ENCODE measurements around the gene LRP10. TPM values are rescaled to one million over a fixed set of nuclear protein-coding genes. Genes with fewer than 3 reads are reported as not detected.

The LRP10 gene
- total RNA-seq, 3 donors from 2014 or later (not counting 1 experiment from before 2014, with no cell fraction given): 97.8 to 118 (median 102) TPM

DNA sequence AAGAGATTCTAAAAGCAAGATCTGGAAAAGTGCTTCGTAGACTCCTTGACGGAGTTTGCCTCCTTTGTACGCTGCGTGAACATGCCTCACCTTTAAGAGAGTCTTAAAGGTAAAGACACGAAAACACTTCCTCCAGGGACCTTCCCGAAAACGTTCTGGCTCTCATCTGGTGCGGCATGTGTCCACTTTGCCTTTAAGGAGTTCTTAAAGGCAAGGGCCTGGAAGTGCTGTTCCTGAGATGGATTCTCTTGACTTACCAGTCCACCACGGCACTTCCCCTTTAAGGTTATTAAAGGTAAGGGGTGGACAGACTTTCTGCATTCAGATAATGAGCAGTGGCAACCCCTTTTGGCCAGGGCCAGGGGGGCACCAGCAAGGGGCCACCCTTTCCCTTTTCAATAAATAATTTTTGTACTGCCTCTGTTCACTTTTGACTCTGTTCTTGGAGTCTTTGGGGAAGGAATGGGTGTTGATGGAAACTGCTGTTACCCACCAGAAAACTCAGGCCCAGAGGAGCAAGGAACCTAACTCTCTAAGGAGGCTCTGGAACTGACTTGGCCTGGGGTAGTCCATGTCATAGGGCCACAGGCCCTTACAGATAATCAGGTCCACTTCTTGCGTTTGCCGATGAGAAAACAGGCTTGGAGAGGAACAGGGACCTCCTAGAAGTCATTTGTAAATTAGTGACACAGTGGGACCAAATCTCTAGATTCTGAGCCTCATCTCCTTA lies 15.9 kb downstream of the LRP10 start:
- Histone ChIP-seq H3K36me3 (ENCODE audit: control insufficient read depth, insufficient read depth, low read length) (no peaks in the 10 kb centered on the region), H3K9me3 (ENCODE audit: control insufficient read depth, insufficient read depth, low read length) (no peaks in the 10 kb centered on the region), H3K27me3 (ENCODE audit: control insufficient read depth, insufficient read depth, low read length) (no peaks in the 10 kb centered on the region), H3K27ac (ENCODE audit: low read length) (peak overlapping the region; percentile 72), H3K4me1 (ENCODE audit: control insufficient read depth, insufficient read depth, low read length) (peaks cover 34% of the 10 kb centered on the region), H3K4me3 (ENCODE audit: low read length) (peak overlapping the region; percentile 44)
- Mint-ChIP-seq H3K36me3 (no peaks in the 10 kb centered on the region), H3K27me3 (ENCODE audit: low read depth in 2 of 2) (peaks cover 0 to 3% of the 10 kb centered on the region in 2 donors), H3K9me3 (no peaks in the 10 kb centered on the region), H3K27ac (peak overlapping the region; percentile 74 to 85), H3K4me3 (peak overlapping the region; percentile 91), H3K4me1 (peaks cover 36 to 59% of the 10 kb centered on the region in 2 donors)
- intact Hi-C loops (cut with micrococcal nuclease): loop anchor here (2.0 kb wide), 2 partner anchors 17 to 31 kb away; partner anchors contain the start of genes LRP10 and RBM23
- TF ChIP-seq, protein P1, sequence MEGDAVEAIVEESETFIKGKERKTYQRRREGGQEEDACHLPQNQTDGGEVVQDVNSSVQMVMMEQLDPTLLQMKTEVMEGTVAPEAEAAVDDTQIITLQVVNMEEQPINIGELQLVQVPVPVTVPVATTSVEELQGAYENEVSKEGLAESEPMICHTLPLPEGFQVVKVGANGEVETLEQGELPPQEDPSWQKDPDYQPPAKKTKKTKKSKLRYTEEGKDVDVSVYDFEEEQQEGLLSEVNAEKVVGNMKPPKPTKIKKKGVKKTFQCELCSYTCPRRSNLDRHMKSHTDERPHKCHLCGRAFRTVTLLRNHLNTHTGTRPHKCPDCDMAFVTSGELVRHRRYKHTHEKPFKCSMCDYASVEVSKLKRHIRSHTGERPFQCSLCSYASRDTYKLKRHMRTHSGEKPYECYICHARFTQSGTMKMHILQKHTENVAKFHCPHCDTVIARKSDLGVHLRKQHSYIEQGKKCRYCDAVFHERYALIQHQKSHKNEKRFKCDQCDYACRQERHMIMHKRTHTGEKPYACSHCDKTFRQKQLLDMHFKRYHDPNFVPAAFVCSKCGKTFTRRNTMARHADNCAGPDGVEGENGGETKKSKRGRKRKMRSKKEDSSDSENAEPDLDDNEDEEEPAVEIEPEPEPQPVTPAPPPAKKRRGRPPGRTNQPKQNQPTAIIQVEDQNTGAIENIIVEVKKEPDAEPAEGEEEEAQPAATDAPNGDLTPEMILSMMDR (IDR thresholded peaks at IDR 0.05): no peak
- ATAC-seq (no peak), DNase-seq (peak in 1 of 2 donors; percentile 73)
- 34% methylated on average over 11 of the region's 11 CpGs for WGBS (ENCODE audit: insufficient coverage)

DNA sequence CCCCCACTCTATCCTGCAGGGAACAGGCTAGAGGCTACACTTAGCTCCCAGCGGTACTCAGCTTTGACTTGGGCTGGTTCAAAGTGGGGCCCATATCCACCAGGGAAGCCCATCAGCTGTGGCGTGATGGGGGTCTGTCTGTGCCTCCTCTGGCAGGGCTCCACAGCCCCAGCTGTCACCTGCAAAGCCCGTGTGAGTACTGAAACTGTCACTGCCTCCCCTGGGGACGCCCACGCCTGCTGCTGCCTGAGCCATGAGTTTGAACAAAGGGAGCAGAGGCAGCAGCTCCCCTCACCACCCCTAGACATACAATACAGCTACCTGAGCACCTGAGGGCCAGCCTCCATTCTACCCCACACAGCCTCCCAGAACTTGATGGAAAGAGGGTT lies 16.4 kb downstream of the LRP10 start:
- TF ChIP-seq, protein P1 (IDR thresholded peaks at IDR 0.05): no peak
- Mint-ChIP-seq H3K27me3 (ENCODE audit: low read depth in 2 of 2) (peaks cover 0 to 3% of the 10 kb centered on the region in 2 donors), H3K27ac (peak overlapping the region; percentile 74 to 85), H3K4me3 (peak overlapping the region; percentile 91), H3K9me3 (no peaks in the 10 kb centered on the region), H3K4me1 (peaks cover 36 to 58% of the 10 kb centered on the region in 2 donors), H3K36me3 (no peaks in the 10 kb centered on the region)
- 54% methylated on average over 5 of the region's 5 CpGs for WGBS (ENCODE audit: insufficient coverage)
- Histone ChIP-seq H3K27me3 (ENCODE audit: control insufficient read depth, insufficient read depth, low read length) (no peaks in the 10 kb centered on the region), H3K9me3 (ENCODE audit: control insufficient read depth, insufficient read depth, low read length) (no peaks in the 10 kb centered on the region), H3K36me3 (ENCODE audit: control insufficient read depth, insufficient read depth, low read length) (no peaks in the 10 kb centered on the region), H3K4me1 (ENCODE audit: control insufficient read depth, insufficient read depth, low read length) (peaks cover 34% of the 10 kb centered on the region), H3K4me3 (ENCODE audit: low read length) (no peak overlapping the region), H3K27ac (ENCODE audit: low read length) (peak overlapping the region; percentile 72)
- ATAC-seq: no peak
- intact Hi-C loops (cut with micrococcal nuclease): loop anchor here (2.0 kb wide), 2 partner anchors 17 to 31 kb away; partner anchors contain the start of genes LRP10 and RBM23
- DNase-seq: peak in 1 of 2 donors; percentile 53

DNA sequence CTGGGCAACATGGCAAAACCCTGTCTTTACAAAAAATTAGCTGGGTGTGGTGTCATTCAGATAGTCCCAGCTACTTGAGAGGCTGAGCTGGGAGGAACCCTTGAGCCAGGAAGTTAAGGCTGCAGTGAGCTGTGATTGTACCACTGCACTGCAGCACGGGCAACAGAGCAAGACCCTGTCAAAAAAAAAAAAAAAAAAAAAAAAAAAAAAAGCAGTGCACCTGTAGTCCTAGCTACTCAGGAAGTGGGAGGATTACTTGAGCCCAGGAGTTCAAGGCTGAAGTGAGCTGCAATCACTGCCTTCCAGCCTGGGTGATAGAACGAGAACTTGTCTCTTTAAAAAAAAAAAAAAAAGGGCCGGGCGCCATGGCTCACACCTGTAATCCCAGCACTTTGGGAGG lies 17.1 kb downstream of the LRP10 start:
- DNase-seq (peak in 1 of 2 donors; percentile 56), ATAC-seq (no peak)
- intact Hi-C loops (cut with micrococcal nuclease): no loop called here
- no peaks in the 10 kb centered on the region for H3K27me3 Mint-ChIP-seq (ENCODE audit: low read depth in 2 of 2)
- H3K4me1 Mint-ChIP-seq: peaks cover 36 to 51% of the 10 kb centered on the region in 2 donors
- Histone ChIP-seq H3K4me3 (ENCODE audit: low read length) (no peak overlapping the region), H3K36me3 (ENCODE audit: control insufficient read depth, insufficient read depth, low read length) (no peaks in the 10 kb centered on the region), H3K9me3 (ENCODE audit: control insufficient read depth, insufficient read depth, low read length) (no peaks in the 10 kb centered on the region), H3K27me3 (ENCODE audit: control insufficient read depth, insufficient read depth, low read length) (no peaks in the 10 kb centered on the region), H3K4me1 (ENCODE audit: control insufficient read depth, insufficient read depth, low read length) (peaks cover 30% of the 10 kb centered on the region), H3K27ac (ENCODE audit: low read length) (peak overlapping the region; percentile 72)
- no peaks in the 10 kb centered on the region for H3K36me3 Mint-ChIP-seq
- peak overlapping the region in 1 of 2 donors; percentile 85 for H3K27ac Mint-ChIP-seq
- no peak overlapping the region for H3K4me3 Mint-ChIP-seq
- no peaks in the 10 kb centered on the region for H3K9me3 Mint-ChIP-seq
- 56% methylated on average over 2 of the region's 4 CpGs for WGBS (ENCODE audit: insufficient coverage)
- TF ChIP-seq, protein P1 (IDR thresholded peaks at IDR 0.05): no peak
